C1 segment of cervical spinal cord (tissue), 14 donors: ENCODE measurements around the gene PNP.
A peak's percentile ranks its signal among the peaks of the same experiment; 100 is the strongest.
"Not testable (repeated sequence)": the region's sequence is repeated elsewhere in the genome, so short reads cannot be mapped to it uniquely, and the experiment has no call there.

Experiments
- DNase-seq, 14 donors: peaks; one replicate each; lab custom pipeline; 2025; lab: John Stamatoyannopoulos, UW

PNP gene

GRCh38 chr14:20469242-20469889 is at the start of gene PNP:
TSS of gene PNP (plus strand) at chr14:20469406. CDS start at chr14:20469525, 119 bp downstream.
- peak; percentile 26 to 89 (median 78) for DNase-seq

GRCh38 chr14:20419419-20419818 is 49.8 kb upstream of the PNP start:
- DNase-seq: no peak

- DNase-seq: no peak
These were observed 47.9 kb upstream of the PNP start for GRCh38 chr14:20421267-20421666.

DNA sequence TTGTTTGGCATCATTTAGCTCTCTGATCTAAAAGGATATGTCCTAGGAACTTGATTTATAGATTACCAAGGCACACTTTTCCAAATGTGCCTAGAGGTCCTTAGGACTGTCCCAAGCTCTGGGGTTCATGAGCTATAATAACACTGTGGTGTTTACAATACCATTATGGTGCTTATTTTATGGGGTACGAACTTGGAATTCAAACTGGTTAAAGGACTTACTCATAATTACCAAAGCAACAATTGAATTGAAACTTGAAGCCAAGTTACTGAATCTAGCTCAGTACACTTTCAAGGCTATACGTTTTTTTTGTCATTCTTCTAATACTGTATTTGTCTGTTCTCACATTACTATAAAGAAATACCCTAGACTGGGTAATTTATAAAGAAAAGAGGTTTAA is 46.3 kb upstream of the PNP start:
- DNase-seq: no peak

DNA sequence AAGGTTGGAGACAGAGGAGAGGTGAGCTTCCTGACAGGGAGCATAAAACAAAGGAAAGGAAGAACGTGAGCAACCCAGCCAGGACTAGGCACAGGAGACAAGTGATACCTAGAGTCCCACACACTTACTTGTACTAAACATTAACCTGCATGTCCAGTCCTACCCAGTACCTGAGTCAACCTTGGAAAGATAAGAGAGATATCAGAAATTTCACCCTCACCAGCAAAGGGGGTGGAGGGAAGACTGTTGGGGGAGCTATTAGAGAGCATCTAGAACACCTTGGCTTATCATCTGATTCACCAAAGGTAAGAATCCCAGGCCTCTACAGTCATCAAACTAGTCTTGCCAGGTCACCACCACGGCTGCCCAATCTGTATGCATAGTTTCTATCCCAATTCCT is 44.4 kb upstream of the PNP start:
- no peak for DNase-seq

GRCh38 chr14:20427231-20428009 is 41.8 kb upstream of the PNP start:
- DNase-seq: peak in 1 of 14 donors; percentile 14

GRCh38 chr14:20428010-20428365 is 41.2 kb upstream of the PNP start:
- no peak for DNase-seq

DNA sequence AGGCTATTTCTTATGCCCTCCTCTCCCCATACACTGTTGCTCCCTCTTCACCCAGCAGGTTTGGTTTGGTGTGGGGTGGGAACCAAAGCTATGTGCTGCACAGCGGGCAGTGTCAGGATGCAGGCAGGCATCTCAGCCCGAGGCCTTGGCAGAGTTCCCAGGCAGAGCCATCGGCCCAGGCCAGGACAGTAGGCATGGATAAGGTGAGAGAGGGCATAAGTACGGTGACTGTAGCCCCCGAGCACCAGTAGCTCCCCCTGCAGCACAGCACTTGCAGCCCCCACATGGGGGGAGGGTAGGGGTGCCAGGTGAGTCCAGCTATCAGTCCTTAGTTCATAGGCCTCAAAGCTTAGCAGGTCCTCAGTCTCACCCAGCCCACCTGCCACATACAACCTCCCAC is 40.4 kb upstream of the PNP start:
- DNase-seq: peak in 3 of 14 donors; percentile 5 to 52 (median 28)

DNA sequence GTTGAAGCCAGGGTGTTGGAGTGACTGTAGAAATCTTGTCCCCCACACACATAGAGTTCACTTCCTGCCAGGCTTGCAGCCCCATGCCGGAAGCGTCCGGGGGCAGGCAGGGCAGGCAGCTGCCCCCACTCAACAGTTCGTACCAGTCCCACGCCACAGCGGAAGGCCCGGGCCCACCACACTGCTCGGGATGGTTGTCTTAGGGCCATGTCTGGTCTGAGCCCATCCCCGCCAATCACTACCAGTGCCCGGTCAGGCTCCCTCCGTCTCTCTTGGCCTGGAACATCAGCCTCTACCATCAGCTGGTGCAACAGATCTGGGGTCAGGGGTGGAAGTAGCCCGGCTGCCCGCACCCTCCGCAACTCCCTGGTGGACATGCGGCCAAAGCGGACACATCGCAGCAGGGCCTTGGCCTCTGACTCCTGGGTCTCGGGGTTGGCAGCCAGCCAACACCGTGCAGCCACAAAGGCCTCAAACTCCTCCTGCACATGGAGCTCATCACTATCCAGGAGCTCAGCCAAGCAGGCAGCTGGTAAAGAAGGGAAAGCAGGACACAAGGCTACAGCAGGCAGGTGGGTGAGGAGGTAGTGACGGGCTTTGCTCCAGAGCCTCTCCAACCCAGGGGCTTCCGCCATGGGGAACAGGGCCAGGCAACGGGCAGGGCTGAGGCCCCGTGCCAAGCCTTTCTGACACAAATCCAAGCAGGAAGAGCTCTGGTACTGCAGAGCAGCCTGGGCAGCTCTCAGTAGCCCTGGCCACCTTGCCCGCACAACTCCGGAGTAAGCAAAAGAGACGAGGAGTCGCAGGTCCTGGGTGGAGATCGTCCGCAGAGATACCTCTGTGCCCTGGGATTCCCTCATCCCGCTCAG is 39.2 kb upstream of the PNP start:
- DNase-seq: peak in 10 of 14 donors; percentile 4 to 99 (median 33)

- peak; percentile 14 to 99 (median 70) for DNase-seq
These were observed 34.3 kb upstream of the PNP start for GRCh38 chr14:20434701-20435581.

GRCh38 chr14:20435582-20436362 is 33.4 kb upstream of the PNP start, which contains the start of gene KLHL33:
TSS of gene KLHL33 (minus strand) at chr14:20436166. CDS start at chr14:20435811, 355 bp downstream.
- no peak for DNase-seq

- no peak for DNase-seq
These were observed 32.8 kb upstream of the PNP start for GRCh38 chr14:20436363-20436755.

GRCh38 chr14:20438664-20439063 is 30.5 kb upstream of the PNP start:
- DNase-seq: no peak

DNA sequence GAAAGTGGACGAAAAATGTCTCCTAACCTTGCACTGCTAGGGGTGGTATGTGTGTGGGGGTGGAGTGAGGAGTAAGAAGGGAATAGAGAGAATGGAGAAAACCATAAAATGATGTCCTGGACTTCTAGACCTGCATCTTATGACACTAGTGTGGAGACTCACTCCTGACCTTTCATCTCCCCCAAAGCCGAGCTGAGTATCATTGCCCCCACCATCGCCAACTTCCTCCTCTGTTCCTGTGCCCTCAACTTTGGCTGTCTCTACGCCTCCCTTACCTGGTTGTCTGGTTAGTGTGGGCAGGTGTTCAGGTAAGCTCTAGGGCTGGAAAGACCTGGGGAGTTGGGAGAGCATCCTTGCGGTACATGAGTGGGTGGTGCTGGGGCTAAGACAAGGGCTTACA is 28.7 kb upstream of the PNP start:
- DNase-seq: no peak

- no peak for DNase-seq
These were observed 28.3 kb upstream of the PNP start for GRCh38 chr14:20440882-20441281.

GRCh38 chr14:20441461-20441860 is 27.7 kb upstream of the PNP start:
- DNase-seq: no peak

DNA sequence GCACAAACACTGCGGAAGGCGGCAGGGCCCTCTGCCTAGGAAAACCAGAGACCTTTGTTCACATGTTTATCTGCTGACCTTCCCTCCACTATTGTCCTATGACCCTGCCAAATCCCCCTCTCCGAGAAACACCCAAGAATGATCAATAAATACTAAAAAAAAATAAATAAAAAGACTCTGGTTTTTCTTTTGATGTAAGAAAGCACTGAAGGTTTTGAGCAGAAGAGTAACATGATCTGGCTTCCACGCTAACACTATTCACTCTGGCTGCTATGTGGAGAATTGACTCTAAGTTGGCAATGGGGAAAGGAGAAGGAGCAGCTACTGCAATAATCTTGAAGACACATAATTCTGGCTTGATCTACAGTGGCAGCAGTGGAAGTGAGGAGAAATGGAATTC is 25.6 kb upstream of the PNP start:
- not testable (repeated sequence) for DNase-seq

GRCh38 chr14:20446889-20447288 is 22.3 kb upstream of the PNP start:
- no peak for DNase-seq

DNA sequence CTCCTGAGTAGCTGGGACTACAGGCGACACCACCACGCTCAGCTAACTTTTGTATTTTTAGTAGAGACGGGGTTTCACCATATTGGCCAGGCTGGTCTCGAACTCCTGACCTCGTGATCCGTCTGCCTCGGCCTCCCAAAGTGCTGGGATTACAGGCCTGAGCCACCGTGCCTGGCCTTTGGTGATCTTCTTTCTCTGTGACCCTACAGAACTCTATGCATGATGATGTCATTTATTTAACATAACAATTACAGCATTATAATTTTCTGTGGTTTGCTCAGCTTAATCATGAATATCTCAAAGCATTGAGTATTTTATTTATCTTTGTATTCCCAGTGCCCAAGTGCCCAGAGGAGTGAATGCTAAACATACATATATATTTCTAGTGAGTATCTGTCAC is 16.4 kb upstream of the PNP start:
- DNase-seq: not testable (repeated sequence)
